GM03348 (cell line): ENCODE measurements around the gene KIF18B.
A peak's percentile ranks its signal among the peaks of the same experiment; 100 is the strongest.
"Not testable (repeated sequence)": the region's sequence is repeated elsewhere in the genome, so short reads cannot be mapped to it uniquely, and the experiment has no call there.

Experiments
- DNase-seq: peaks from one replicate; pipeline ENCODE4 v3.0.0; 2012; ENCODE audit warnings: low spot score

KIF18B gene

DNA sequence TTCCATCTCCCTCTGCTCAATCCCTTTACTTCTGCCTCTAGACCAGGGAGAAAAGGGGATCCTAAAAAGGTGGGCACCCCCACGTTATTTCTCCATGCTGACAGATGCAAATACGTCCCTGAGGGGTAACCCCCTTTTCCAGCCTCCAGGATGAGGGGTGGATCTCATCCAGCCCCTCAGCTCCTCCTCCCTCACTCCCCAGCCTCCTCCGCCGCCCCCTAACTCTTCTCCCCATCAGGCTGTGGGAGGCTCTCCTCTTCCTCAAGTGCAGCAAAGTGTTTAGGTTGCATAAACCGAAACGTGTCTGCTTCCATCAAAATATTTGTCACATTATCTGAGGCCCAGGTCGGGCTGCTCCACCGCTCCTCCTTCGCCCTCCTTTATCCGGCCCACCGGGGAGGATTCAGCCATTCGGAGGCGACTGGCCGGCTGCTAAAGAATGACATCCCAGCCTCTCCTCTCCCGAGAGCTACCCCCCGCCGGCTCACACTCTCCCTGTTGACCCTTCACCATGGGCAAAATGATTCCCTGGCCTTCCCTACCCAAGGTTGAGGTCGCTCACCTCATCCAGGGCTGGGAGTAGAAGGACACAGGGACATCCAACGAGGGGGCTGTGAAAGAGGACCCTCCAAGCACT, 21.7 kb upstream of the KIF18B start:
- DNase-seq, result no peak

- DNase-seq, result peak; percentile 100
Observed at GRCh38 chr17:44968225-44969143, 20.9 kb upstream of the KIF18B start, which contains the start of gene C1QL1. C1QL1 (minus strand) TSS chr17:44968303; CDS start chr17:44968048, 255 bp downstream.

DNA sequence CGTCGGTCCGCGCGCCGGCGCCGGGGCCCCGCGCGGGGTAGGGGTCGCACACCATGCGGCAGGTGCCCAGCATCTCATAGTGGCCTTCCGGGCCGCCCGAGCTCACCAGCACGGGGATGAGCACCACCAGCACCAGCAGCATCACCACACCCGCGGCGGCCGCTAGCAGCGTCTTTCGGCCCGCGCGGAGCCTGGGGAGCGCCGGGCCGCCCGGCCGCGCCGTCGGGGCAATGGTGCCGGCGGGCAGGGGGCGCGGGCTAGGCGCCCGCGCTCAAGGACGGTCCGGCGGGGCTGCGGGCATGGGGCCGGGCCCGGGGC, 20.3 kb upstream of the KIF18B start:
- DNase-seq, result no peak

GRCh38 chr17:44967026-44967906, 19.7 kb upstream of the KIF18B start:
- no peak for DNase-seq

DNA sequence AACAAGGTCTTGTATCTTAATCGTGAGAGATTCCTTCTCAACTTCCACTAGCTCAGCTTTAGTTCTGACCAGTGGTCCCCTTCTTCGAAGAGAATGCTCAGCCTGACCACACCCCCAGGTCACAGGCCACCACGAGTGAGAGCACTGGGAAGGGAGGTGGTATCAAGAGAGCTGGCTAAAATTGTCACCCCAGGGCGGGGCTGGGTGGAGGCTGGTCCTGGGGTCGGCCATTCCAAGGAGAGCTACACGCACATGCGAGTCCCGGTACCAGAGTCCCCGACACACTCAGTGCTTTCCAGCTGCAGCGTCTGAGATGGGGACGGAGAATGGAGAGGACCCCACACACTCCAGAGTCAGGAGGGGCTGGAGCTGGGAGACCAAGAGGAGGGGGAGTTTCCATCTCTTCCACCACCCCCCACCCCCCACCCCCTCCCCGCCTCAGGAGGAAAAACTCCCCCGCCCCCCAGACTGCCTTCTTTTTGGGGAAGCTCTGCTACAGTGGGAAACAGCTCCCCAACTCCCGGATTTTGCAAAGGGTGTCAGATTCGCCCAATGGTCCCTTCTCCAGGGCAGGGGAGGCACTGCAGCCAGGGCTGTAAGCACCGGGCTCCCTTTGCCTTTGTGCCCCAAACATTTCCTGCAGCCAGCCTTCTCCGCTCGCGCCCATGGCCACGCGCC, 18.9 kb upstream of the KIF18B start:
- DNase-seq, result no peak

DNA sequence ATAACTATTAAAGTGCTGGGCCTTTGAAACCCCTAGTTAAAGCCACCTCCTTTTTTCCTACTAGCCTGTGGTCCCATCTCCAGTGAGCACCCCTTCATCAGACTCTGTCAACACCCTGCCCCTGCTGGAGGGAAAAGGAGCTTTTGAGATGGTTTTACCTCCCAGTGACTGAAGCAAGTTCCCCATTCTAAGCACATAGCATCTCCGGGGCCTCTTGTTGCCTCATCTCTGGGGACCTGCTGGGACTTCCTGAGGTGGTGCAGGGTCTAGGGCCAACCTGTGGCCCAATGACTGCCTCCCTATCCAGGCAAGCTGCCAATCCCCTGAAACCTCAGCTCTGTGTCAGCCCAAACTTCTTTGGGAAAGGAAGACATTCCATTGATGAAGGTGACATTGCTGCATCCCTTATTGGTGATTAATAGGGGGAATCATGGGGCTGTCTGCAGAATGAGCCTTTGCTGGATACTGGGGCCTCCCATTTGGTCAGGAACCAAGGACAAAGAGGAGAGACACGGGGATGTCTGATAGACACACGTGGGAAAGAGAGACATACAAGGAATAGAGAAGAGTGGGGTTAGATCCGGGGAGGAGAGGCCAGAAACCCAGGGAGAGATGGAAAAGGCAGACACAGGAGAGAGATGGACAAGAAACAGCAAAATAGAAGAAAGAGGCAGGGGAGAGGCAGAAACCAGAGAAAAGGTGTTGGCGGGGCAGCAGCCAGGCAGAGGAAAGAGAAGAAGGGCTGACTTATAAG, 18.1 kb upstream of the KIF18B start:
- no peak for DNase-seq

DNA sequence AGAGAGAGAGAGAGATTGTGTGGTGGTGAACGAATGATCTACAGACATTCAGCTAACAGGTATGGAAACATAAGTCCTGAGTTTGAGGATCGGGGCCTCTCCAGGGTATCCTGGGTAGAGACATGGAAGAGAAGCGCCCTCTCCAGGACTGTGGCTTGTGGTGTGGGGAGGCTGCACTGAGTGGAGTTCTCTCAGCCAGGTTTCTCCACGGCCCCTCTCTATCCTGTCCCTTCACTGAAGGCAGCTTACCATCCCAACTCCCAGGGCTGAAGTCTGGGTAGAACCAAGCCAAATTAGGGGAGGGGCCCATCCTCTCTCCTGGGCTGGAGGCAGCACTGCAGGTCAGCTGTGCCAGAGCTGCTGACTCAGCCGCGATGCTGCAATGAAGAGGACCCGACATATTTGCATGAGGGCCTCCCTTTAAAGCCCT, 14.4 kb upstream of the KIF18B start:
- no peak for DNase-seq

- DNase-seq, result no peak
Observed at GRCh38 chr17:44960691-44961090, 13.1 kb upstream of the KIF18B start.

- no peak for DNase-seq
Observed at GRCh38 chr17:44959821-44960531, 12.4 kb upstream of the KIF18B start.

DNA sequence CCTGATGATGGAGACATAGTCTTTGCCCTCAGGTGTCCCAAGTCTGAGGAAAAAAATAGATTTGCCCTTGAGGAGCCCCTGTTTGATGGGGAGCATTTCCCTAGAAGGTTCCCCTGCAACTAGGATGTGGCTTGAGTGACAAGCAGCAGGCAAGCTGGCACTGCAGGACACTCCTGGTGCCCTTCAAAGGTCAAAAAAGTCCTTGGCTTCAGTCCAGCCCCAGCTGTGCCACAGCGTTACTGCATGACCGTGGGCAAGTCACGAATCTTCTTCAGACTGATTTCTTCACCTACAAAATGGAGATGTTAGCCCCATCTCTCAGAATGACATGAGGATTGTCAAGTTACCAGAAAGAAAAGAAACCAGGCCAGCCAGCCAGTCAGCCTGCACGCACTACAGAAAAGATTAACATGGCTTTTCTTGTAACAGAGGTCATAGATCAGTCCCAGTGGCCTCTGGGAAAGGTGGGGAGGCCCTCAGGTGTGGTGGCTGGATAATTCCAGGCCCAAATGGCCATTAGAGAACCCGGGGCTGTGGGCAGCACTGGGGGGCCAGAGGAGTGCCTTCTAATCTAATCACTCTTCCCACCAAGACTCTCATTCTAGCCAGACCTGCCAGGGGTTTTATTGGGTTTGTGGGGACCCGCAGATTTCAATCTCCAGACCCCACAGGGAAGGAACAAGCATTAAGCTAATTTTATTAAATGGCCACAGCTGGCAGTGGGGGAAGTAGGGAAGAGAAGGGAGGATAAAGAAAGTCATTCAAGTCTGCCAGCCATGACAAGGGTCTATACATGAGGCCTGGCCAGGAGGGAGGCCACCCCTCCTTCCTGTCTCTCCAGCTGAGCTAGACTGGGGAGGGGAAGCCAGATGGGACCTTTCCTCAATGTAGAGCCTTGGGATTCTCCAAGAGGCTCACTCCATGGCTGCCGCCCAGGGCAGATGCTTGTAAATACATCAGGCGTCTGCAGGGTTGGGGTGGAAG, 9.7 kb upstream of the KIF18B start:
- DNase-seq, result no peak

DNA sequence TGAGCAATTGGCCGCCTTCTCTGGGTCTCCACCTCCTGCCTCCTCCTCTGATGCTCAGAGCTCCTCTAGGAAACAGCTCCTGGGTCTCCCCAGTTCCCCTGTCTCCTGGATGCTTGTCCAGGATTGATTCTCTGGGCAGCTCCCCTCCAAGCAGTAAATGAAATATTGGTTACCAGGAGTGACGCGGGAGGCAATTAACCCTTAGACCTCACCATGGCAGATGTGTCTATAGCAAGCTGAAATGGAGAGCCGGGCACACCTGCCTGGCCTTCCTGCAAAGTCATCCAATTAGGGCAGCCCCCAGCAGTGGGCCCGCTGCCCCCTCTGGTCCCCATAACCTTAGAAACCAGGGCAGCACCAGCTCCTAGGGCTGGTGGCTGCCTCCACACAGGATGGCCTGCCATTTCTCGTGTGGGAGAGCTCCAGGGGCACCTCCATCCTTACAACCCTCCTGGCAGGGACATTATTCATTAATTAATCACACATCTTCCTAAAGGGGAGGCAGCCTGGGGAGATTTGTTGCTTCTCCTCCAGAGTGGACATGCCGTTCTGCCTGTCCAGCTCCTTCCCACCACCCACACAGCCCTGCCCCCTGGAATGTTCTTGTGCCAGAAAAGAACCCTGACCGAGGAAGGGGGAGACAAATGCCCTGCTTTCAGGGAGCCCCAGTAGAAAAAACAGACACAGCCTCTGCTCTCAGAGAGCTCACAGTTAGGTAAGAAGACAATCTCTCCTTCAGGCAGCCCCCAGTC, 8.3 kb upstream of the KIF18B start:
- no peak for DNase-seq

- no peak for DNase-seq
Observed at GRCh38 chr17:44952946-44953475, 5.4 kb upstream of the KIF18B start.

DNA sequence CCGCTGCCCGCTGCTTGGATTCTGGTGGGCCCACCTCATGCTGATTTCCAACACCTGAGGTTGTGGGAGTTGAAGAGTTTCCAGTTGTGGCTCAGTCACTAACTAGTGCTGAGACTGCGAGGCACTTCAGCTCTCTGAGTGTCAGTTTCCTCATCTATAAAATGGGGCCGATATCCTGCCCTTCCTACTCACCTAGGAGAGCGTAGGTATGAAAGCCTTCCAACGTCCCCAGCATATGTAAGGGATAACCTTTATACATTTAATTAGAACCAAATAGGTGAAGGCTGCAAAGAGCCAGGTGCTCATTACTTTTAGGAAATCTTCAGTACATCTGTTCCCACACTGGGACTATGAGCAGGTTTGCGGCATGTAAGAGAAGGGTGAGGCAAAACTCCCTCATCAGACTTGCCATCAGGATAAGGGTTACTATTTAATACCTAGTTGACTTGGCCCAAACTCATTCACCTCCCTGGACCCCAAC, 782 bp upstream of the KIF18B start:
- no peak for DNase-seq

DNA sequence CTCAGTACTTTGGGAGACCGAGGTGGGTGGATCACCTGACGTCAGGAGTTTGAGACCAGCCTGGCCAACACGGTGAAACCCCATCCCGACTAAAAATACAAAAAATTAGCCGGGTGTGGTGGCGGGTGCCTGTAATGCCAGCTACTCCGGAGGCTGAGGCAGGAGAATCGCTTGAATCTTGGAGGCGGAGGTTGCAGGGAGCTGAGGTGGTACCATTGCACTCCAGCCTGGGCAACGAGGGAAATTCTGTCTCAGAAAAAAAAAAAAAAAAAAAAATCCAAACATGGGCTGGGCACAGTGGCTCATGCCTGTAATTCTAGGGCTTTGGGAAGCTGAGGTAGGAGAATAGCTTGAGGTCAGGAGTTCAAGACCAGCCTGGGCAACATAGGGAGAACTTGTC, 1.9 kb downstream of the KIF18B start:
- DNase-seq, result not testable (repeated sequence)

DNA sequence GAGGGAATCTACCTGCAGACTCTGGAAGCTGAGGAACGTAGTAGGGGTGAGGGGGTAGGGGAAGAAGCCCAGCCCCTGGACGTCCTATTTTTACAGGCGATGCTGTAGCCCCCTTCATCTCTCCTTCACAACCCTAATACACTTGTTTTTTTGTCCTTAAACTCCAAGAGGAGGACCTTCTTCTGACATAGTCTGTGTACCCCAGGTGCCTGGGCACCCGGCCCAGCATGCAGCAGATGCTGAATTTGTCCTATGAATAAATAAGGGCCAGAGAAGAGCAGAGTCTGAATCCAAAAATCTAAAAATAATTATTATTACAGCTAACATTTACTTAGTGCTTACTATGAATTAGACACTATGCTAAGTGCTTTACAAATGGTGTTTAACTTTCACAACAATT, 5.1 kb downstream of the KIF18B start:
- no peak for DNase-seq

DNA sequence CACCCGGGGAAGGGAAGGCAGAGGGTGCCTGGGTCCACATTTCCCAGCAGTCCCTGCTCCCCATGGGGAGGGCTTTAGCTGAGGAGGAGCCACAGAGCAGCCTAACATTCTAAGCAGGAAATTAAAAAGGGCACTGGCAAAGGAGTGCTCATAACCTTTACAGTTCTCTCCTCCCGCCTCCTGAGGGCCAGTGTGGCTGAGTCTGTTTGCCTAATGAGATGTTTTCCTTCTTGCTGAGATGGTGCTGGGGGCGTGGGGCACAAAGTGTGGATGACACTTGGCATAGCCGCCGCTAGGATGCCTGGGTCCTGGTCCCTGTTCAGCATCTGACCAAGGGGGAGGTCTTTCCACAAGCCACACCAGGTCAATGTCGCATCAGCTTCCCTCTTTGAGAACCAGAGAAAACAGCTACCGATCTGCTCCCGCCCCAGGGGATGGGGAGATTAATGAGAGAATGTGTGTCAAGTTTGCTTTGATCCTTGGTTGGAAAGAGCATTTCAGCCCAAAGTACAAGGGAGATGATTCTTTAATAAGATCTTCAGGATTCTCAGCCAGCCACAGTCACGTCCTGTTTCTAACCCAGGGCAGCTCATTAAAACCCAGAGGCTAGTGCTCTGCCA, 5.8 kb downstream of the KIF18B start:
- DNase-seq, result no peak

DNA sequence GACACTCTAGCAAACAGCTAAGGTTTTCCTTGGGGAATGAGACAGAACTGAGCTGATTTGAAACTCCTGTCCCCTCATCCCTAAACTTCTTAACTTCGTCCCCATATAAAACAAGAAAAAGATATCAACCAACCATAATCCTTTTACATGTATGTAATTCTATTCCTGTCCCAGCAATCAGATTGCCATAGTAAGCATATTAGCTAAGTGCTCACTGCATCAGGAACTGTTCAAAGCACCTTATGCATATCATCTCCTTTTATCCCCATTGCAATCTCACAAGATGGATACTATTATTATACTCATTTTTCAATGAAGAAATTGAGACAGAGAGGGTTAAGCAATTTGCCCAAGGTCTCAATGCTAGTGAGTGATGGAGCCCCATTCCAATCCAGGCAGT, 6.8 kb downstream of the KIF18B start:
- no peak for DNase-seq

DNA sequence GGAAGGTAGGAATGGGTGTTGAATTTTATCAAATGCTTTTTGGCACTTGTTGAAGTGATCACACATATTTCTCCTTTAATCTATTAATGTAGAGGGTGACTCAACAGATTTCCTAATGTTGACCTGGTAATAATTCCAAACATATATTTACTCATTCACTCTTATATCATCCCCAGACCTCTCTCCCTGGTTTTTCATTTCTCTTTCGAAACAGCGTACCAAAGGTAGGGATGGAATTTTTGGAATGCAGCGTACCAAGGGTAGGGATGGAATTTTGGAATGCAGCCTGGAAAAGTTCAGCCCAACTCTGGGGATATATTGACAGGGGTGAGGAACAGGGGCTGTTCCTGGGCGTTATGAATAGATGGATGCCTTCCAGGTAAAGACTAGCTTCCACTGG, 7.3 kb downstream of the KIF18B start:
- DNase-seq, result peak; percentile 40
